Aorta (tissue), 5 donors: ENCODE measurements around the gene ZFYVE9. TPM values are rescaled to one million over a fixed set of nuclear protein-coding genes. Genes with fewer than 3 reads are reported as not detected.
"Not testable (repeated sequence)": the region's sequence is repeated elsewhere in the genome, so short reads cannot be mapped to it uniquely, and the experiment has no call there.

ENCODE experiments used
- ATAC-seq: fragments of 200-7000 bp; cut with Tn5 transposase; one replicate; pipeline ENCODE4 v1.9.1; 2022; ENCODE audit warnings: moderate library complexity; ENCODE audit not compliant: low FRiP score
- DNase-seq, 2 donors: peaks; one replicate each; pipeline ENCODE4 v3.0.0-alpha.2; 2020
- H3K27ac ChIP-seq, 2 donors: one replicate each; pipeline ENCODE4 v1.5.1; 2013; ENCODE audit warnings: low read length in 2 of 2, mild to moderate bottlenecking in 2 of 2, moderate library complexity in 2 of 2, control low read depth in 1 of 2, inconsistent platforms in 1 of 2, low read depth in 1 of 2
- H3K27me3 ChIP-seq, 2 donors: one replicate each; pipeline ENCODE4 v1.6.1; 2013; ENCODE audit warnings: control low read depth in 1 of 2, low read length in 1 of 2, mild to moderate bottlenecking in 1 of 2, moderate library complexity in 1 of 2; ENCODE audit not compliant: insufficient read depth in 2 of 2, control insufficient read depth in 1 of 2
- H3K36me3 ChIP-seq, 2 donors: one replicate each; pipeline ENCODE4 v1.6.1; 2013; ENCODE audit warnings: control low read depth in 1 of 2, low read length in 1 of 2, mild to moderate bottlenecking in 1 of 2; ENCODE audit not compliant: insufficient read depth in 2 of 2, control insufficient read depth in 1 of 2
- H3K4me1 ChIP-seq, 2 donors: one replicate each; pipeline ENCODE4 v1.6.1; 2013; ENCODE audit warnings: low read length in 2 of 2, control low read depth in 1 of 2, mild to moderate bottlenecking in 1 of 2, moderate library complexity in 1 of 2; ENCODE audit not compliant: insufficient read depth in 2 of 2, control insufficient read depth in 1 of 2
- H3K4me3 ChIP-seq, 2 donors: one replicate each; pipeline ENCODE4 v1.5.1; 2013; ENCODE audit warnings: low read length in 2 of 2, control low read depth in 1 of 2, mild to moderate bottlenecking in 1 of 2
- H3K9me3 ChIP-seq: one replicate; pipeline ENCODE4 v1.6.1; 2013; ENCODE audit warnings: mild to moderate bottlenecking, low read length; ENCODE audit not compliant: control insufficient read depth
- WGBS, 2 donors: extraction: QIAGEN DNeasy Blood & Tissue Kit; methylation state at CpG; one replicate each; pipeline ENCODE4 v1.1.7; 2013; 5-methylcytosine and 5-hydroxymethylcytosine counted together
- intact Hi-C, 2 donors: fragments of 100-400 bp; cut with DNase I; formaldehyde crosslinking; loops; one replicate each; pipeline versions ENCODE4 v1.14.2 to v1.15.0; 2022
- polyA plus RNA-seq, 2 donors: library from polyadenylated mRNA; stranded (reverse); fragments of 200-250 nt; gene quantifications; one replicate each; pipeline ENCODE4 v1.2.3, GENCODE V29; 2013
- total RNA-seq, 2 donors: library from RNA; stranded (reverse); fragmentation: NEBNext Ultra II Directional; extraction: Animal tissue kit (Norgen Biotek cat#: 25700); gene quantifications; one replicate each; pipeline ENCODE4 v1.2.1, GENCODE V29; 2021
- donor health status: healthy with polysubstance abuse.
- donor health status: Bipolar disorder and iron deficiency.
- donor health status: DM: no; HTN: no; CAD: no.
- donor health status: DM: no; HTN: no; CAD: no.
- donor health status: DM: yes; HTN: yes; CAD: no.

ZFYVE9 gene
- total and polyA plus RNA-seq, 4 donors, result 6.6 to 28.8 (median 13.9) TPM

GRCh38 chr1:52158218-52158617 lies 16.3 kb downstream of the ZFYVE9 start:
- intact Hi-C loops, result no loop called here
- ATAC-seq (no peak), DNase-seq (no peak)

GRCh38 chr1:52159033-52159789 lies 17.3 kb downstream of the ZFYVE9 start:
- ATAC-seq (no peak), DNase-seq (no peak)
- Histone ChIP-seq H3K27me3 (no peaks in the 10 kb centered on the region), H3K27ac (no peak overlapping the region), H3K4me1 (peaks cover 3 to 6% of the 10 kb centered on the region in 2 donors), H3K36me3 (no peaks in the 10 kb centered on the region), H3K9me3 (no peaks in the 10 kb centered on the region), H3K4me3 (no peak overlapping the region)
- 96 to 97% methylated on average over 10 of the region's 10 CpGs for WGBS, 2 donors
- intact Hi-C loops, result no loop called here

More at GRCh38 chr1:52158218-52158617, 16.3 kb downstream of the ZFYVE9 start:
- no peak overlapping the region for H3K27ac ChIP-seq
- H3K4me3 ChIP-seq, result no peak overlapping the region
- H3K27me3 ChIP-seq, result no peaks in the 10 kb centered on the region
- no peaks in the 10 kb centered on the region for H3K9me3 ChIP-seq
- peaks cover 5 to 15% of the 10 kb centered on the region in 2 donors for H3K4me1 ChIP-seq
- no peaks in the 10 kb centered on the region for H3K36me3 ChIP-seq
- 97 to 99% methylated on average over 4 of the region's 4 CpGs for WGBS, 2 donors

DNA sequence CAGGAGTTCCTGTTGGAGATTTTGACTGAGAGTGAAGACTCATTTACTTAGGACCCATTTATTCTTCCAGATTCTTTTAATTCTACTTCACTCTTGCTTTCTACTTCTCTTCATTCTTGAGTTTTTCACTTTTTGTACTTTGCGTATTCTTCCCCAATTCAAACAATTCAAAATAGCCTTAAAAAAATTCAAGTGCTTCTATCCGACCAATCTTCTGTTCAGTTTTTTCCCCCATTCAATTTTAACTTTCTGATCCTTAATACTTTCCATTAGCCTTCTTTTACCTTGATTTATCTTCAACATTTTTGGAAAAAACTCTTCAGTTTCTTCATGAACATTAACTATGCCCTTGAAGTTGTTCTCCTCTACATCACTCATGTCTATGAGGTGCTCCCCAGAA lies 21.1 kb downstream of the ZFYVE9 start:
- H3K36me3 ChIP-seq, result no peaks in the 10 kb centered on the region
- H3K9me3 ChIP-seq, result no peaks in the 10 kb centered on the region
- no peaks in the 10 kb centered on the region for H3K4me1 ChIP-seq
- WGBS, 2 donors, result 97 to 98% methylated on average over 2 of the region's 2 CpGs
- no peak overlapping the region for H3K4me3 ChIP-seq
- intact Hi-C loops, result no loop called here
- H3K27me3 ChIP-seq, result no peaks in the 10 kb centered on the region
- DNase-seq, result no peak
- no peak overlapping the region for H3K27ac ChIP-seq
- no peak for ATAC-seq

DNA sequence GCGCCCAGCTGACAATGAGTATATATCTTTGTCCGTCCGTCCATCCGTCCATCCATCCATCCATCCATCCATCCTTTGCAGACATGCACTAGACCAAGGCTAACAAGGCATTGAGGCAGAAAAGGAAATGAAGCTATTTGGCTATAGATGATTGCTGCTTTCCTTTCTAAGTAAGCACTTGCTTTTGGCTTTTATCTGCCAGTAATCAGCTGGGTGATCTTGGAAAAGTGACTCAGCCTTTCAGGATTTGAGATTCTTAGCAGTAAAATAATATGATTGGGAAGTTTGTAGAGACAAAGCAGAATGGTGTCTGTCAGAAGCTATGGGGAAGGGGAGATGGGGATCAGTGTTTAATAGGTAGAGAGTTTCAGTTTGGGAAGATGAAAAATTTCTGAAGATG lies 22.7 kb downstream of the ZFYVE9 start:
- ATAC-seq (no peak), DNase-seq (no peak)
- no peaks in the 10 kb centered on the region for H3K27me3 ChIP-seq
- H3K36me3 ChIP-seq, result no peaks in the 10 kb centered on the region
- 96 to 98% methylated on average over 4 of the region's 4 CpGs for WGBS, 2 donors
- H3K4me3 ChIP-seq, result no peak overlapping the region
- no peak overlapping the region for H3K27ac ChIP-seq
- intact Hi-C loops, result no loop called here
- H3K9me3 ChIP-seq, result no peaks in the 10 kb centered on the region
- H3K4me1 ChIP-seq, result no peaks in the 10 kb centered on the region

GRCh38 chr1:52166996-52167753 lies 25.3 kb downstream of the ZFYVE9 start:
- no peaks in the 10 kb centered on the region for H3K4me1 ChIP-seq
- no peak for ATAC-seq
- intact Hi-C loops, result no loop called here
- H3K4me3 ChIP-seq, result no peak overlapping the region
- H3K9me3 ChIP-seq, result no peaks in the 10 kb centered on the region
- no peak overlapping the region for H3K27ac ChIP-seq
- no peaks in the 10 kb centered on the region for H3K27me3 ChIP-seq
- 88 to 89% methylated on average over 6 of the region's 6 CpGs for WGBS, 2 donors
- DNase-seq, result no peak
- no peaks in the 10 kb centered on the region for H3K36me3 ChIP-seq

GRCh38 chr1:52168373-52169080 lies 26.6 kb downstream of the ZFYVE9 start:
- WGBS, 2 donors, result 95% methylated on average over 7 of the region's 7 CpGs
- H3K9me3 ChIP-seq, result no peaks in the 10 kb centered on the region
- no peak for ATAC-seq
- H3K36me3 ChIP-seq, result no peaks in the 10 kb centered on the region
- no peaks in the 10 kb centered on the region for H3K4me1 ChIP-seq
- no peaks in the 10 kb centered on the region for H3K27me3 ChIP-seq
- DNase-seq, result no peak
- intact Hi-C loops, result no loop called here
- no peak overlapping the region for H3K4me3 ChIP-seq
- no peak overlapping the region for H3K27ac ChIP-seq

- WGBS, 2 donors, result 94 to 96% methylated on average over 4 to 5 of the region's 5 CpGs
- ATAC-seq, intact Hi-C loops, H3K27ac ChIP-seq, H3K4me3 ChIP-seq, H3K4me1 ChIP-seq, H3K36me3 ChIP-seq, H3K9me3 ChIP-seq, DNase-seq, H3K27me3 ChIP-seq: not testable (repeated sequence)
Observed at GRCh38 chr1:52171149-52171548, 29.3 kb downstream of the ZFYVE9 start.

- 71% methylated on average over 6 of the region's 6 CpGs for whole genome bisulfite sequencing, 2 donors
- DNase-seq (no peak), ATAC-seq (no peak)
Observed at GRCh38 chr1:52179073-52179472, 37.2 kb downstream of the ZFYVE9 start.

More at GRCh38 chr1:52179073-52179472, 37.2 kb downstream of the ZFYVE9 start:
- H3K4me1 ChIP-seq, result peaks cover 0 to 1% of the 10 kb centered on the region in 2 donors
- H3K27me3 ChIP-seq, result no peaks in the 10 kb centered on the region
- no peak overlapping the region for H3K27ac ChIP-seq
- H3K36me3 ChIP-seq, result no peaks in the 10 kb centered on the region
- no peaks in the 10 kb centered on the region for H3K9me3 ChIP-seq
- intact Hi-C loops, result no loop called here
- H3K4me3 ChIP-seq, result no peak overlapping the region
